ENCODE data around the gene ZNF800.

The ZNF800 gene

DNA sequence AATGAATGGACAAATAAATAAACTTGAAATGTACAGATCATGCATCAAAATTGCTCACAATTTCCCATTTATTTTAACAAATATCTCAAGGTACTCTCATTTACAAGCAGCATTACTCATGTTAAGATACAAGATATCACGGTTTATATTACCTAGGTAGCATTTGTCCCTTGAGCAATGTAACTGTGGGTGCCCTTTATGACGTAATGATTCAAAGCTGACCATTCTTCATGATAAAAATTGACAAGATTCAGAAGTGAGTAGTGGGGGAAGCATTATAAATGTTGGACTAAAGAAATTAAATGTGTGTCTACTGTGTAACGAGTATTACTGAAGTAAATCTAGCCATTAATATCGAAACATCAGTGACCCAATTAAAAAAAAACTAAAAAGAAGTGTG is 71.5 kb downstream of the ZNF800 start:
- DNase-seq (ENCODE audit: extremely low read depth, low read depth): no peak
- TF ChIP-seq, protein P1, sequence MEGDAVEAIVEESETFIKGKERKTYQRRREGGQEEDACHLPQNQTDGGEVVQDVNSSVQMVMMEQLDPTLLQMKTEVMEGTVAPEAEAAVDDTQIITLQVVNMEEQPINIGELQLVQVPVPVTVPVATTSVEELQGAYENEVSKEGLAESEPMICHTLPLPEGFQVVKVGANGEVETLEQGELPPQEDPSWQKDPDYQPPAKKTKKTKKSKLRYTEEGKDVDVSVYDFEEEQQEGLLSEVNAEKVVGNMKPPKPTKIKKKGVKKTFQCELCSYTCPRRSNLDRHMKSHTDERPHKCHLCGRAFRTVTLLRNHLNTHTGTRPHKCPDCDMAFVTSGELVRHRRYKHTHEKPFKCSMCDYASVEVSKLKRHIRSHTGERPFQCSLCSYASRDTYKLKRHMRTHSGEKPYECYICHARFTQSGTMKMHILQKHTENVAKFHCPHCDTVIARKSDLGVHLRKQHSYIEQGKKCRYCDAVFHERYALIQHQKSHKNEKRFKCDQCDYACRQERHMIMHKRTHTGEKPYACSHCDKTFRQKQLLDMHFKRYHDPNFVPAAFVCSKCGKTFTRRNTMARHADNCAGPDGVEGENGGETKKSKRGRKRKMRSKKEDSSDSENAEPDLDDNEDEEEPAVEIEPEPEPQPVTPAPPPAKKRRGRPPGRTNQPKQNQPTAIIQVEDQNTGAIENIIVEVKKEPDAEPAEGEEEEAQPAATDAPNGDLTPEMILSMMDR (IDR thresholded peaks at IDR 0.05; ENCODE audit: low read depth, low read length, missing control alignments): no peak
- H3K4me3 ChIP-seq (replicated peaks; ENCODE audit: low read depth, low read length): no peak overlapping the region

All from HFF-Myc (cell line).